Lower leg skin (tissue), 3 donors: Measurements from ENCODE around the gene PRKAR1B.

ENCODE experiments used
- CTCF ChIP-seq, 3 donors: fragments of 450-650 bp; IDR thresholded peaks; one replicate each; pipeline ENCODE4 v1.5.1; 2016; ENCODE audit warnings: antibody characterized with exemption in 3 of 3, mild to moderate bottlenecking in 3 of 3, moderate library complexity in 2 of 3
- POLR2A ChIP-seq, 2 donors: fragments of 450-650 bp; IDR thresholded peaks; one replicate each; pipeline ENCODE4 v1.6.1; 2016 to 2017; ENCODE audit warnings: antibody characterized with exemption in 2 of 2, mild to moderate bottlenecking in 1 of 2, moderate library complexity in 1 of 2

- TF ChIP-seq CTCF (IDR thresholded peaks at IDR 0.05): no peak
- no peak for TF ChIP-seq POLR2A (IDR thresholded peaks at IDR 0.05)
Measured at GRCh38 chr7:739983-740942, 13.2 kb upstream of the PRKAR1B start.
